HG03159 (cell line): ENCODE data around the gene CYB5B.

Experiments
- ATAC-seq: cut with Tn5 transposase; IDR thresholded peaks from one replicate; pipeline ENCODE4 v1.9.1; 2021; ENCODE audit warnings: mild to moderate bottlenecking, moderate library complexity; ENCODE audit not compliant: unreplicated experiment

The CYB5B gene

DNA sequence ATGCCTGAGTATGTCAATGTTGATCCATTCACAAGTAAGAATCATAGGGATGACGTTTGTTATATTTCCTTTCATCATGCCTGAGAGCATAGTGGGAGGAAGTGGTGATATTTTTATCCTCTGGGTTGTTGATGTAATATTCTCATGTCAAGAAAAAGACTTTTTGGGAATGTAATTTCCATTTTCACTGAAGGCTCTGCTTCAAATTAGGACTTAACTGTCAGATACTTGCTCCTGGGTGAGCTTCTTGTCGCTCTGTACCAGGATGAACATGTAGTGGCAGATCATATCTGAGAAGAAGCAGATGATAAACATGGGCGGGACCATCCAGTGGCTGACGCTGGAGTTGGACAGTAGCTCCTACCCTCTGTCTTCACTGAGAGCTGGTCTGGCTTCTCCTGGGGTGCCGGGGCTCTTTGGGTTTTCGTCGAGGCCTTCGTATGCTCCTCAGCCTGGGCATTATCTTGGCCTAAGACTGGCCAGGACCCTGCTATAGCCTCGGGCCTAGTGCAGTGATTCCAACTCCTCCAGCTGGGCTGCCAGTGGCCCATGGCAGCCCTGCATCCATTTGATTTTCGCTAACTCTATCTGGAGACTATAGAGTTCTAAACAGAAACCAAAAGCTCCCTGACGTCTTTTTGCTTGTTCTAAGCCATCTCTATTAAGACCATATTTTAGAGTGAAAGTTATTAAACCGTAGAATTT, 19.7 kb downstream of the CYB5B start:
- ATAC-seq: peak; percentile 64

DNA sequence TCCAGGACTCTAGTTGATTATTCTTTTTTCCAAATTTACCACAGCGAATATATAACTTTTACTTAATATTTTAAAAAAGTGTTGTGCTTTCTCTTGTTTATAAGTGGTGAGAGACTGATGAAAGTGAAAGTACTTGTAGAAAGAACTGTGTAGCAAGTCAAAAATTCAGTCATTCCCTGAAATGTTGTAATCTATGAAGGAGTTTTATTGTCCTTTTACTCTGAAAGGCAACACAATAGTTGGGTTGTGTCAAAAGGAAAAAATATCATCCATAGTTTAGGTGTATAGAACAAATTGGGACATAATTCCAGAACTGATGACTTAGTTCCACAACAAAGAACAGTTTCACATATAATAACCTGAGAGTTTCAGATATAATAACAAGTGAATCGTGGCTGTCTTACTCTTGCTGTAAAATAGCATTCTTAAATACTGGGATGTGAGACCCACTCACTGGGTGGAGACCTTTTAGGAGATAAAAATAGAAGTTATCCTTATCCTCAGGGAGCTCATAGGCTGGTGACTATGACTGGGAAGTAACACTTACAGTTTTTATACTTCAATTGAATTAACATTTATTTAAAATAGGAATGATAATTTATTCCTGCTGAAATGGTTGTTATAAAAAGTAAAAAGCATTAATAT, 20.6 kb downstream of the CYB5B start:
- no peak for ATAC-seq

DNA sequence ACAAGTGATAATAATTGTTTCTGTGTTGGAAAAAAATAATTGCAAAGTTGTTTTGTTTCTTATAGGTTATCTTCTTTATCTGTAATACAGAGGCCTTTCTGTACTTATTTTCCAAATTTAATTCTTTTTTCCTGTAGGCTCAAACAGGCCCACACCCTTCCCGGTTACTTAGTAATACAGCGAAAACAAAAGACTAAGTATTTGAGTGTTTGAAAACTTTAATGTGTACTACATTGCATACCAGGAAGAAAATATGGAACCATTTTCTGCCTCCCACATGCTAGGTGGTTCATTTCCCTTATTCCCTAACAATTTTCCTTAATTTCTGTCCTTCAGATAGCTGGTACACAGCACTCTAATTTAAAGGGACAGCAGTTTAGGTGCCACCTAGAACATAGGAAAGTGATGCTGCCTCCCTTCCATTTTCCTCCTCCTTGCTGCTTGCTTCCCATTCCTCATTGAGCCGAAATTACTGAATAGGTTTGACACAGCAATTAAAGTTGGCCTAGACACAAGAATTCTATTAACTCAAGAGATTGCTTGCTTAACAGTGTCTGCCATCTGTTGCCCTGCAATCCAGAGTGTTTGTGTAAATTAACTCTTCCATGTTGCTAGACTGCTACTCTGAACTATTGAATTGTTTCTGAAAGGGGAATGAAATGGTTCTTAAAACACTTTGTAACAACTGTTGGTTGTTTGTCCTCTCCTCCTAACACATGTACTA, 24.2 kb downstream of the CYB5B start:
- ATAC-seq: no peak

DNA sequence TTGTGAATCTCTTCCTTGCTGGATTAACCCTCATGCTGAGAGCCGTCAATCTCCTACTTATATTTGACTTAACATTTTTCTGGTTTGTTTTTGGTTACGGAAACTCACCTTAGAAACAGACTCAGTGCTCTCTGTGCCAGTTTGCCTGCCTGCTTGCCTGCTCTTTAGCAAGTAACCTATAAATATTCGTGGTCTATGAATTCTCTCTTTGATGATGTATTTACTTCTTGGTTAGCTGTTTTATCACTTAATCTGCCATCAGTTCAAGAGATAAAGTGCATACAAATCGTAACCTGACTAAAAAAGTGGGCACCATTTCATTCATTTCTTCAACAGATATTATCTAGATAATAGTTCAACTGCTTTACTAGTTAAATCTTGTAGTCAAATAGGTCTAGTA, 26.7 kb downstream of the CYB5B start:
- no peak for ATAC-seq

DNA sequence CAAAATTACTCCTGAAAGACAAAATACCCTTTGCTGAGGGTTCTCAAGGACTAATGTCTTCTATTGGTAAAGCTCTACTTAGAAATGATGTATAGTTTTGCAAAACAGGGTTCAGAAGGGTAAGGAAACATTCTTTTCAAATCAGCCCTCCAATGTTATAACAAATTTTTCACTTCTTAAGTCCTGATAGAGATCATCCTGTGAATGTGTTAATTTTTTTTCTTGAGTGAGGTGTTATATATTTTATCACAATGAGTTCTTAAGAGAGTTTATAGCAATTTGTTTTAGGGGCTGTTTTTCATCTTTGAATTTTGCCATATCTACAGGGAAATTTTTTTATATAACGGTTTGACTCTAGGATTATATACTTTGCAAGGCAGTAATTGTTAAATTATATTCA, 29.5 kb downstream of the CYB5B start:
- ATAC-seq: no peak

DNA sequence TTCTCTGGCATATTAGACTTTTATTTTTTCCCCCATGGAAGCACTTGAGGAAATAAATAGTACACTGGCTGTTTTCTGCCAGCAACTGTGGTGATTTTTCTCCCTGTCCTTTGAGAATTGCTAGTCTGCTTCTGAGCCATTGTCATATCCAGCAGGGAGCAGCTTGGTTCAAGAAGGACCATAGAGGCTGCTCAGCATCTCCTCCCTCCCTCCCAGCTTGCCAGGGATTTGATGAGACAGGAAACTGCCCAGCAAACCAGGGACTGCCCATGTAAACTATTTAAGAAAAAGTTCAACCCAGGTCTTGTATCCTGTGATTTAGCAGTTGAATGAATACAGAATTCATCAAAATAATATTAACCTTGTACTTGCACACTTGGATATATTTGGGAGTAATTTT, 39.5 kb downstream of the CYB5B start:
- no peak for ATAC-seq

DNA sequence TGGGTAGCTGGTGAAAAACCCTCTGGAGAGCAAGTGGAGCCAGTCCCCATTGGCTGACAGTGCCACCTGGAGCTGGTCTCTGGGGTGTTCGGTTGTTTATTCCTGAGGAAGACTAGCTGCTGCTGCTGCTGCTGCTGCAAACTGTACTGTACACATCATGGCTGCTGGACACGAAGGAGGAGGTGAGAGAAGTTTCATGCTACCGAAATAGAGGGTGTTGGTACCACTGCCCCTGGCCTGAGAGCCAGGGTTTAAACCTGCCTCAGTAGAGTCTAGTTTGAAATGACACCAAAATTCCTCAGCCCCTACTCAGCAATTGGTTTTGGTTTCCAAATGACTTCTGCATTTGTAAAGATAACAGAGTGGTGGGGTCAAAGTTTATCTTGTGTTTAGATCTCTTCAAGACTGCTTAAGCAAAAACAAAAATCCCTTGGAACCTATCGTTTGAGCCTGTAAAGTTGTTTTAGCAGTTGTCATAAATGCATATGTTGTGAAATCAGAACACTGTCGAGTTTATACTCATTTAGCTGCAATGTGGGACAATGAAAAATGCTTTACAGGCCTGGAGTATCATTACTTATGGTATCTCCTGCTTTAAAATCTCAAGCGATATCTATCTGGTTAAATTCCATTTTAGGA, 40.8 kb downstream of the CYB5B start:
- ATAC-seq: peak; percentile 40

DNA sequence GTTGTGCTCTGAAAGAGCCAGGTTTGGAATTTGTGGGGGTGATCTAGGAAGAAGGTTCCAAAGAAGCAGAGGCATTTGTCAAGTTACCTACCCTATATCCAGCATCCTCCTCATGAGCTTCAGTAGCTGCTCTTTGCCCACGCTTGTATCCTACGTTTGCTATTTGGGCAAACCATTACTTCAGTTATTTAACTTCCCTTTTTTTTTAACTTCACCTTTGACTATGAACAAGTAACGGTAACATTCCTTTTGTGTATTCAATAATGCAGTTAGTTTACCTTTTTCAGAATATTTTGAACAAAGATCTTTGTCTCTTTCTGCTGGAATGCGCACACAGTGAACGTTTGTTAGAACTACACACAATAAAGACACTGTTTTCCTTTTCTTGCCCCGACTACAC, 41.5 kb downstream of the CYB5B start:
- ATAC-seq: no peak

DNA sequence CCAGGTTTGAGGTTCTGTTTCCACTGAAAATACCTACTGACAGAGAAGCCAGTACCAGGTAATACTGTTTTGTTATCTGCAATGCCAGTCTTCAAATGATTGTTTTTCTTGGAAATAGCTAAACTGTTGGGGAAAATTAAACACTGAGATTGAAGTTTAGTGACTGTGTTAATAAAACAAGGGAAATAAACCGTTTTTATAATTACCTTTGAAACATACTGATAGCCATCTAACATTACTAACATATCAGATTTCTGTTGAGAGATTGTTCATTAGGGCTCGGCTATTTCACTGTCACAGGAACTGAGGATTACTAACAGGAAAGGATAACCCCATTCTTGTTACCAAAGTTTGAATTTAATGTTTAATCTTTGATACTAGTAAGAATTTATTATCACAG, 42.1 kb downstream of the CYB5B start:
- no peak for ATAC-seq

DNA sequence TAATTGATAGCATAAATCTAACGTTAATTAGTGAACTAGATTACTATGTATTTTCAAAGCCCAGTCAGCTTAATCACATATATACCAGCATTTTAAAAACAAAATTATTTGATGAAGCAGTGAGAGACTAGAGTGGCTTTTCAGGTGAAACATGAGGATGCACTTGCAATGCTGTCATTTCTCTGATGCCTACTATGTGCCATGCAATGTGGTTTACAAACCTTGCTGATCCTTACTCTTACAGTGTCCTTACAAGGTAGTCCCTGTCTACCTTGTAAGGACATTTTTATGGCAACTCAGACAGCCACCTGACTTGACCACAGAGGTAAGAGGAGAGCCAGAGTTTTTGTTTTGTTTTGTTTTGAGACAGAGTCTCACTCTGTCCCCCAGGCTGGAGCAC, 42.7 kb downstream of the CYB5B start:
- ATAC-seq: no peak

DNA sequence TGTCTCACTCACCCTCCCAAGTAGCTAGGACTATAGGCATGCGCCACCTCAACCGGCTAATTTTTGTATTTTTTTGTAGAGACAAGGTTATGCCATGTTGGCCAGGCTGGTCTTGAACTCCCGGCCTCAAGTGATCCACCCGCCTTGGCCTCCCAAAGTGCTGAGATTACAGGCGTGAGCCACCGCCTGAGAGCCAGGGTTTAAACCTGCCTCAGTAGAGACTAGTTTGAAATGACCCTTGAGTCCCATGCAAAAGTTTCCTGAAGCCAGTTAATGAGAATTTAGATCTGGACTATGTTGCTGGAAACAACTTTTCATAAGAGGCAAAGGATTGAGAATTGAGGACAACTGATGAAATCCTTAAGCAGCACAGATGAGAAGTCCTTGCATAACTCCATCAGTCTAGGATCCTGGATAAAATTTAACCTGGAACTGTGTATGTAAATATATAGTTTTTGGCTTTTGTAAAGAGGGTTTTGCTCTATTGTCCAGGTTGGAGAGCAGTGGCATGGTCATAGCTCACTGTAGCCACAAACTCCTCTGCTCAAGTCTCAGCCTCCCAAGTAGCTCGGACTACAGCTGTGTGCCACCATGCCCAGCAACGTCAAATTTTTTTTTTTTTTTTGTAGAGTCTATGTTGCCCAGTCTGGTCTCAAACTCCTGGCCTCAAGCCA, 43.2 kb downstream of the CYB5B start:
- ATAC-seq: no peak

DNA sequence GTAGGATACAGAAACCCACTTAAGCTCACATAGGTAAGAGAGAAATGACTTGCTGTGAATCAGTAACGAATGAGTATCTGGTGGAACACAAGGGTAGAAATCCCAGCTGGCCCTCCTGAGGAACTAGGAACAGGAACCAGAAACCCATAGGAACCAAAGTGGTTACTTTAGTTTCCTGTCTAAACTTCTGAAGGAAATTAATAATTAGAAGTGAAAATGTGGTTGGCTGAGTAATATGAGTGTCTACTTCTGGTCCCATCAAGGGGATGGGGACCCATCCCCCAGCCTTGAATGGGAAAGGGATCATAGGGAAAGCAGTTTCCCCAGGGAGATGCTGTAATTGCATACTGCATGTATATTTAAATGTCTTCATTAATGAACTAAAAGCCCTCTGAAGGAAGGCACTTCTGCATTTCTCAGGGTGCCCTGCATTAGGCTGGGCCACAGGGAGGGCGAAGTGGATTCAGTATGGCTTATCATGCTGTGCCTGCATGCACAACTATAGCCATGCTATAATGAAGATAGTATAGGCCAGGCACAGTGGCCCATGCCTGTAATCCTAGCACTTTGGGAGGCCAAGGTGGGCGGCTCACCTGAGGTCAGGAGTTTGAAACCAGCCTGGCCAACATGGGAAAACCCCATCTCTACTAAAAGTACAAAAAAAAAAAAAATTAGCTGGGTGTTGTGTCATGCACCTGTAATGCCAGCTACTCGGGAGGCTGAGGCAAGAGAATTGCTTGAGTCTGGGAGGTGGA, 45.6 kb downstream of the CYB5B start:
- ATAC-seq: peak; percentile 59

DNA sequence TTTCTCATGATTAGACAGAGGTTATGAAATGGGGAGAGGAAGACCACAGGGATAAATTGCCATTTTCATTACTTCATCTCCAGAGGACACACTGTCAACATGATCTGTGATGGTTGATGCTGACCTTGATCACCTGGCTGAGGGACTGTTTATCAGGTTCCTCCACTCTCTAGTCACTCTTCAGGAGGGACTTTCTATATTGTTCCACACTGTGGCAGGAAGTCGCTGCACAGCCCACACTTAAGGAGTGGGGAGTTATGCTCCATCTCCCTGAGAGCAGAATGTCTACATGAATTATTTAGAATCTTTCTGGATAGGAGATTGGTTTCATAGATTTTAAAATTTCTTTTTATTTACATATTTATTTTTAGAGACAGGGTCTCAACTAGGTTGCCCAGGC, 46.7 kb downstream of the CYB5B start:
- ATAC-seq: no peak

DNA sequence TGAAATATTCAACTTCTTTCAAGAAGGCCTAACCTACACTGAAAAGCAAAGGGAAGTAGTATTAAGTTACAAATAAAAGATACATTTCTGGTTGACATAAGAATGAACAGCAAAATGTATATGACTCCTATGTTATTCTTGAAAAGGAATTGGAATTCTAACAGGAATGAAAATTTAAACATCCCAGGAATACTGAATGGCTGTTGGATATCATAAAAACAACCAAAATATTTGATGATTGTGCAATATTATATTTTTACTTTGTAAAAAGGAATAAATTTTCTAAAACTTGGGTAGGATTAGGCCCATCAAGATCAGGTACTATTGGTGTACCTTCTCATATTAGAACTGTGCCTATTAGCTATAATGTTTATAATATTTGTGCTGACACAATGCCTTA, 50.0 kb downstream of the CYB5B start:
- no peak for ATAC-seq

DNA sequence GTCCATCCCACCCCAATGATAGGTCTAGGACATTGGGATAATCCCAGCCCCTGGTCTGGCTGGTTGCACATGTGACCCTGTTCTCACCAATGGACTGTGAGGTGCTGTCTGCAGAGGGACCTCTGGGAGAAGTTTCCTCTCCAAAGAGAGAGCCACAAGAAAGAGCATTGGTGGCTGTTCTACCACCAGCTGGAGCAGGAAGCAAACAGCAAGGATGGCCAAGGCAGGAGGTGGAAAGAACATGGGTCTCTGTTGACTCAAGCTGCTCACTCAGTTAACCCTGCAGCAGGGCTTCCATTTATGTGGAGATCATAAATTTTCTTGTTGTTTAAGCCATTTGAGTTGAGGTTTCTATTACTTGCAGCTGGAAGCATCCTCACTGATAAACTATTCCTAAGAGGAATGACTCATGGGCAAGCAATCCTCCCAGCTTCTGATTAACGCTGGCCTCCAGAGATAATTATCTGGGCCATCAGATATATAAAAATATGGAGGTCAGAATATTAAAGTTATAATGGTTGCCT, 52.6 kb downstream of the CYB5B start:
- ATAC-seq: no peak

DNA sequence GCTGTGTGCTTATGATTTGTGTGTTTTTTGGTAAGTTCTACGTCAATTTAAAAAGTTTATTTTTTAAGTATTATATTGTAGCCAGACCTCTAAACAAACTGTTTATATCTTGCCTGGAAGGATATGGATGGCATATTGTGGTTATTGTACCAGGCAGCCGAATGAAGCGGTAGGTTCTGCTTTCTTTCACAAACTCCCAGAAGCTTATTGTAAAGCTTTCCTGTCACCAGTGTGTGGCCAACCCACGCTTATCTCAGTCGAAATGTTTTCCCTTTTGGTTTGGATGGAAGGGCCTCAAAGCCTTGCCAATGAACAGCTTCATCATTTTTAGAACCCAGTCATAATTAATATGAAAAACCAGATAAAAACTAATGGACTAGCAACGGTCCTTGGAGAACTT, 53.1 kb downstream of the CYB5B start:
- no peak for ATAC-seq

DNA sequence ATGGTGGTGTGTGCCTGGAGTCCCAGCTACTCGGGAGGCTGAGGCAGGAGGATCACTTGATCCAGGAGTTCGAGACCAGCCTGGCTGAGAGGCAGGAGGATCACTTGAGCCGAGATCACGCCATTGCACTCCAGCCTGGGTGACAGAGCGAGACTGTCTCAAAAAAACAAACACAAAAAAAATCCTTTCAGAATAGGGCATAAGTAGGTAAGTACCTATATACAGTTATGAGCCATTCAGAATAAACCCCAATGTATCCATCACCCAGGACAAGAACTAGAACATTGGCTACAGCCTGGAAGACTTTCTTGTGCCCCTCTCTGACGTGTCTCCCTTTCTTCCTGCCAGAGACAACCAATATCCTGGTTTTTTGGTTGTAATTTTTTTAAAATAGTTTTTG, 54.3 kb downstream of the CYB5B start:
- ATAC-seq: no peak

DNA sequence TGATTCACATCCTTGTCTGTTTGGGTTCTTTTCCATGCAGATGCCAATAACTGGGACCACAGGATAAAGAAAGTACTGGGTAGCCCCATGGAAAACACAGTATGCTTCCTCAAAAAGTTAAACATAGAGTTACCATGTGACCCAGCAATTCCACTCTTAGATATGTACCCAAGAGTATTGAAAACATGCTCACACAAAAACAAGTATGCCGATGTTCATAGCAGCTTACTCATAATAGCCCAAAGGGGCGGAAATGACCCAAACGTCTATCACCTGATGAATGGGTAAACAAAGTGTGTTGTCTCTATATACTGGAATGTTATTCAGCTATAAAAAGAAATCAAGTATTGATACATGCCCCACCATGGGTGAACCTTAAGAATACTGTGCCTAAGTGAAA, 55.4 kb downstream of the CYB5B start:
- ATAC-seq: no peak

DNA sequence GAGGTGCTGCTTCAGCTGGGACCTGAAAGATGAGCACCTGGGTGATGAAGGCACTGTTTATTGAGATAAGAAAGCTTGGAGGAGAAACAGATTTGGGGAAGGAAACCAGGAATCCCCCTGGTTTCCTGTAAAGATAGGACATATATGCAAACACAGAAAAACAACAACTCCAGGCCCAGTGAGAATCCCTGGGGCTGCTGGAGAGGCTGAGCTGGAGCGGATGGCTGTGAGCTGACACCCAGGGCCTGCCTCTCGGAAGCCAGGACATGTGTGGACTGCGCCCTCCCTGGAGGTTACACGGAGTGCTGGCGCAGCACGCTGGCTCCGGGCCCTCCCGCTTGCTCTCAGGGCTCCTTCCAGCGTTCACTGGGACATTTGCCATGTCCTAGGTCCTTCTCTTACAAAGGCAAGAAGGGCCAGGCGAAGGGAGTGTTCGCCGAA, 57.5 kb downstream of the CYB5B start:
- ATAC-seq: no peak

DNA sequence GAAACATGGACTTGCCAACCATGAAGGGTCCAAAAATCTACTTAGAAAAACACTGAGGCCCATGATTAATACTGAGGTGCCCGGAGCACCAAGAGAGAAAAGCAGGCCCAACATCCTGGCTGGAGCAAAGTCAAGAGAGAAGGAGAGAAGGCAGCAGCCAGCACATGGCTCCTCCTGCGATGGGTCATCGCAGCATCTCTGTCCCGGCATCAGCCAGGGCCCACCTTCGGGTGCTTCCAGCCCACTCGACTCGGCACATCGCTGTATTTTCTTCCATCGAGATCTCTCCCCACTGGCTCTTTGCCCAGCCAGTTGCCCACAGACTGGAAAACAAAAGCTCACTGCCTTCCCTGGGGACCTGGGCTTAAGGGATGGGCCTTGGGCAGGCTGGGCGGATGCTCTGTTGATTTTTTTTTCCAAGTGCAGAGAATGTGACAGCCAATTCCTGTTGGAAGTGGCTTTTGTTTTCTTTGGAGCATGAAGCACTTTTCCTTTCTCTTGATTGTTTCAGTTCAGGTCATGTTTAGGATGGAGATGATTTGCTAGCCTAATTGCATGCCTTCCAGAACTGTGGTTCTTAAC, 58.1 kb downstream of the CYB5B start:
- no peak for ATAC-seq
